Measurements from ENCODE around the gene CCDC47. TPM values are rescaled to one million over a fixed set of nuclear protein-coding genes. Genes with fewer than 3 reads are reported as not detected.

Gene CCDC47
- total and polyA plus RNA-seq, 2 of the 4 experiments (the other 2 are of a cell fraction): 45.7 to 62.0 TPM

DNA sequence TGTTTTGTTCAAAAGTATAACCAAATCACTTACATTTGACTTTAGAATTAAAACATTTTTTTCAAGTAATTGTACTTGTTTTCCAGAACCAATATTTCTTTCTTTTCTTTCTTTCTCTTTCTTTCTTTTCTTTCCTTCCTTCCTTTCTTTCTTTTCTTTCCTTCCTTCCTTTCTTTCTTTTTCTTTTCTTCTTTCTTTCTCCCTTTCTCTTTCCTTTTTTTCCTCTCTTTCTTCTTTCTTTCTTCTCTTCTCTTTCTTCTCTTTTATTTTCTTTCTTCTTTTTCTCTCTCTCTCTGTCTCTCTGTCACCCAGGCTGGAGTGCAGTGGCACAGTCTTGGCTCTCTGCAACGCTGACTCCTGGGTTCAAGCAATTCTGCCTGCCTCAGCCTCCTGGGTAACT lies 27.4 kb upstream of the CCDC47 start:
- Histone ChIP-seq H3K9me1 (ENCODE audit: insufficient read depth, low read length) (no peaks in the 10 kb centered on the region), H2AK9ac (replicated peaks; ENCODE audit: low read depth, low read length, poor library complexity) (no peak overlapping the region), H3K79me1 (ENCODE audit: low read depth in 1 of 2, low read length in 2 of 2) (peaks cover 28 to 45% of the 10 kb centered on the region in 2 experiments), H3K23ac (ENCODE audit: low read depth, low read length) (no peak overlapping the region), H2BK120ac (ENCODE audit: low read depth, low read length) (no peak overlapping the region), H3K4me1 (ENCODE audit: control insufficient read depth, insufficient read depth, low read length) (peaks cover 2% of the 10 kb centered on the region; the same call in 1 of the 2 replicates), H3K56ac (ENCODE audit: extremely low read depth, insufficient read depth, low read length) (no peak overlapping the region), H3K9ac (ENCODE audit: low read depth, low read length) (no peak overlapping the region), H4K20me1 (ENCODE audit: insufficient read depth, low read length) (peaks cover 8% of the 10 kb centered on the region), H2BK20ac (ENCODE audit: low read depth, low read length) (no peak overlapping the region), H3K4me3 (ENCODE audit: insufficient read depth, low read depth, low read length) (no peak overlapping the region), H3K4me2 (ENCODE audit: low read depth, low read length) (no peak overlapping the region), H3K18ac (ENCODE audit: low read depth, low read length) (no peak overlapping the region), H3K9me3 (ENCODE audit: control insufficient read depth, insufficient read depth, low read length) (no peaks in the 10 kb centered on the region), H3K4ac (ENCODE audit: low read depth, low read length) (no peak overlapping the region), H2AFZ (replicated peaks; ENCODE audit: low read length, poor library complexity) (no peak overlapping the region), H2BK5ac (ENCODE audit: low read depth, low read length, poor library complexity, severe bottlenecking) (no peak overlapping the region), H3K27ac (ENCODE audit: insufficient read depth, low read length) (no peak overlapping the region), H2BK15ac (ENCODE audit: low read depth, low read length) (no peak overlapping the region), H4K8ac (ENCODE audit: low read depth in 2 of 2, low read length in 2 of 2) (no peak overlapping the region), H3K27me3 (ENCODE audit: control insufficient read depth, insufficient read depth, low read length) (no peaks in the 10 kb centered on the region), H2AK5ac (ENCODE audit: low read depth, low read length) (no peak overlapping the region), H4K5ac (ENCODE audit: low read depth, low read length) (no peak overlapping the region), H4K91ac (ENCODE audit: insufficient read depth, low read depth, low read length) (no peak overlapping the region), H3K14ac (replicated peaks; ENCODE audit: low read depth, low read length) (no peak overlapping the region), H3K36me3 (ENCODE audit: control insufficient read depth, insufficient read depth, low read length) (peaks cover 56% of the 10 kb centered on the region)
- no TSS peak for BruUV-seq (replicated peaks)
- CTCF ChIA-PET: no interaction called here
- DNase-seq (no peak), ATAC-seq (ENCODE audit: low read depth) (no peak)
- WGBS, 2 experiments (ENCODE audit: extremely low coverage in 2 of 2, insufficient read length in 1 of 2): no CpG with 5 or more reads among the region's 1 CpG
- dilution Hi-C loops (cut with HindIII; ENCODE audit: low sequenced_read_pairs, unreplicated experiment): no loop called here
- in situ Hi-C loops (cut with MboI; ENCODE audit: low sequenced_read_pairs): no loop called here
- intact Hi-C loops (cut with micrococcal nuclease): no loop called here
- POLR2A ChIA-PET (ENCODE audit: unreplicated experiment): no interaction called here
- no peak for TF ChIP-seq NFE2L2 (IDR thresholded peaks at IDR 0.05; ENCODE audit: low read depth, low read length)
- no peak for TF ChIP-seq RAD21 (IDR thresholded peaks at IDR 0.05; ENCODE audit: low read length)
- TF ChIP-seq, protein P1, sequence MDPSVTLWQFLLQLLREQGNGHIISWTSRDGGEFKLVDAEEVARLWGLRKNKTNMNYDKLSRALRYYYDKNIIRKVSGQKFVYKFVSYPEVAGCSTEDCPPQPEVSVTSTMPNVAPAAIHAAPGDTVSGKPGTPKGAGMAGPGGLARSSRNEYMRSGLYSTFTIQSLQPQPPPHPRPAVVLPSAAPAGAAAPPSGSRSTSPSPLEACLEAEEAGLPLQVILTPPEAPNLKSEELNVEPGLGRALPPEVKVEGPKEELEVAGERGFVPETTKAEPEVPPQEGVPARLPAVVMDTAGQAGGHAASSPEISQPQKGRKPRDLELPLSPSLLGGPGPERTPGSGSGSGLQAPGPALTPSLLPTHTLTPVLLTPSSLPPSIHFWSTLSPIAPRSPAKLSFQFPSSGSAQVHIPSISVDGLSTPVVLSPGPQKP (IDR thresholded peaks at IDR 0.05; ENCODE audit: borderline replicate concordance, low read depth, low read length): no peak
- TF ChIP-seq MAZ (IDR thresholded peaks at IDR 0.05; ENCODE audit: borderline replicate concordance, low read depth, low read length): no peak
- TF ChIP-seq CEBPB (IDR thresholded peaks at IDR 0.05; ENCODE audit: low read depth, low read length): no peak
- TF ChIP-seq POLR2A (IDR thresholded peaks at IDR 0.05; ENCODE audit: low read depth, low read length): no peak
- TF ChIP-seq BHLHE40 (IDR thresholded peaks at IDR 0.05; ENCODE audit: low read depth, low read length): no peak
- no peak for TF ChIP-seq MXI1 (IDR thresholded peaks at IDR 0.05; ENCODE audit: borderline replicate concordance, low read depth, low read length)
- TF ChIP-seq FOS (IDR thresholded peaks at IDR 0.05; ENCODE audit: low read depth, low read length): no peak
- no peak for TF ChIP-seq SMC3 (IDR thresholded peaks at IDR 0.05; ENCODE audit: low read depth, low read length)
- no peak for TF ChIP-seq MAFK (IDR thresholded peaks at IDR 0.05; ENCODE audit: low read depth, low read length)
- TF ChIP-seq, protein P2, sequence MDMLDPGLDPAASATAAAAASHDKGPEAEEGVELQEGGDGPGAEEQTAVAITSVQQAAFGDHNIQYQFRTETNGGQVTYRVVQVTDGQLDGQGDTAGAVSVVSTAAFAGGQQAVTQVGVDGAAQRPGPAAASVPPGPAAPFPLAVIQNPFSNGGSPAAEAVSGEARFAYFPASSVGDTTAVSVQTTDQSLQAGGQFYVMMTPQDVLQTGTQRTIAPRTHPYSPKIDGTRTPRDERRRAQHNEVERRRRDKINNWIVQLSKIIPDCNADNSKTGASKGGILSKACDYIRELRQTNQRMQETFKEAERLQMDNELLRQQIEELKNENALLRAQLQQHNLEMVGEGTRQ (IDR thresholded peaks at IDR 0.05; ENCODE audit: low read depth, low read length): no peak
- no peak for TF ChIP-seq RCOR1 (IDR thresholded peaks at IDR 0.05; ENCODE audit: insufficient replicate concordance, low read length)
